Natural killer cell (primary cell): ENCODE results near the gene ZNF692. TPM values are rescaled to one million over a fixed set of nuclear protein-coding genes. Genes with fewer than 3 reads are reported as not detected.
A peak's percentile ranks its signal among the peaks of the same experiment; 100 is the strongest.

Experiments
- ATAC-seq, 3 donors: fragments of 150-1000 bp in 2 of 3; fragments of 200-7000 bp in 1 of 3; cut with Tn5 transposase; 1 replicate in 1 of 3; 2 replicates in 2 of 3; pipeline ENCODE4 v1.10.0; 2021; ENCODE audit warnings: mild to moderate bottlenecking in 2 of 3, moderate library complexity in 2 of 3
- DNase-seq, 2 donors: peaks; one replicate each; pipeline versions ENCODE4 v3.0.0 to v3.0.0-alpha.2; 2013 to 2021; ENCODE audit warnings: mixed read lengths in 1 of 2
- H3K27ac ChIP-seq: one replicate; pipeline ENCODE4 v1.5.1; 2013; ENCODE audit warnings: mild to moderate bottlenecking, low read length
- H3K27me3 ChIP-seq: one replicate; pipeline ENCODE4 v1.6.1; 2013; ENCODE audit warnings: low read length; ENCODE audit not compliant: control insufficient read depth, insufficient read depth
- H3K36me3 ChIP-seq: one replicate; pipeline ENCODE4 v1.6.1; 2013; ENCODE audit warnings: low read length; ENCODE audit not compliant: control insufficient read depth, insufficient read depth
- H3K4me1 ChIP-seq: one replicate; pipeline ENCODE4 v1.6.1; 2013; ENCODE audit warnings: low read length; ENCODE audit not compliant: control insufficient read depth, insufficient read depth
- H3K4me3 ChIP-seq: one replicate; pipeline ENCODE4 v1.5.1; 2013; ENCODE audit warnings: low read length
- H3K9me3 ChIP-seq: one replicate; pipeline ENCODE4 v1.6.1; 2013; ENCODE audit warnings: low read length; ENCODE audit not compliant: control insufficient read depth, insufficient read depth
- H3K27ac Mint-ChIP-seq, 2 donors: one replicate each; pipeline ENCODE4 v1.8.0; 2022; ENCODE audit warnings: mild to moderate bottlenecking in 2 of 2, mixed read lengths in 2 of 2, moderate library complexity in 1 of 2
- H3K27me3 Mint-ChIP-seq, 2 donors: one replicate each; pipeline ENCODE4 v1.8.0; 2022; ENCODE audit warnings: low read depth in 2 of 2, mixed read lengths in 2 of 2
- H3K36me3 Mint-ChIP-seq: one replicate; pipeline ENCODE4 v1.8.0; 2022; ENCODE audit warnings: mixed read lengths
- H3K4me1 Mint-ChIP-seq, 2 donors: one replicate each; pipeline ENCODE4 v1.8.0; 2022; ENCODE audit warnings: mixed read lengths in 2 of 2
- H3K4me3 Mint-ChIP-seq: one replicate; pipeline ENCODE4 v1.8.0; 2022; ENCODE audit warnings: mild to moderate bottlenecking, moderate library complexity, mixed read lengths
- H3K9me3 Mint-ChIP-seq, 2 donors: one replicate each; pipeline ENCODE4 v1.8.0; 2022; ENCODE audit warnings: mixed read lengths in 2 of 2
- CTCF ChIP-seq: fragments of 200-600 bp; IDR thresholded peaks from one replicate; pipeline ENCODE4 v1.8.0; 2022; ENCODE audit warnings: antibody characterized with exemption
- WGBS: methylation state at CpG from one replicate; pipeline ENCODE4 v1.1.7; 2013; ENCODE audit warnings: missing lambda C conversion rate; ENCODE audit not compliant: insufficient coverage; 5-methylcytosine and 5-hydroxymethylcytosine counted together
- intact Hi-C: fragments of 100-400 bp; cut with micrococcal nuclease; formaldehyde crosslinking; loops from one replicate; pipeline ENCODE4 v1.14.2; 2022
- total RNA-seq, 4 donors: library from RNA; stranded (reverse); fragments of 120-200 nt in 1 of 4; gene quantifications; one replicate each; pipeline versions ENCODE4 v1.2.3 to v1.2.4, GENCODE V29; 2013 to 2022

Gene ZNF692
- total RNA-seq, 3 donors from 2014 or later (not counting 1 experiment from before 2014, with no cell fraction given), result 50.4 to 58.7 (median 52.3) TPM

DNA sequence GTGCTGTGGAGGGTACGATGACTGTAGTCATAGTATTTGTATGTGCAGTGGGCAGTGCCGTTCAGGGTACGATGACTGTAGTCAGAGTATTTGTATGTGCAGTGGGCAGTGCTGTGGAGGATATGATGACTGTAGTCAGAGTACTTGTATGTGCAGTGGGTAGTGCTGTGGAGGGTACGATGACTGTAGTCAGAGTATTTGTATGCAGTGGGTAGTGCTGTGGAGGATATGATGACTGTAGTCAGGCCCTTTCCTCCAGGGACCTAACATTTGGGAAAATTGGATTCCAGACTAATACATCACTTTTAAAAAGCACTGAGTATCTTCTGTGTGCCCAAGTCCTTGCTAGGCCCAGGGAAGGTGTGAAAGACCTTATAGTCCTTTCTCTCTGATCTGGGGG lies 17.9 kb downstream of the ZNF692 start:
- DNase-seq (no peak), ATAC-seq (no peak)
- peaks cover 17% of the 10 kb centered on the region for H3K36me3 ChIP-seq
- no peak overlapping the region for H3K4me3 ChIP-seq
- Mint-ChIP-seq H3K27me3 (no peaks in the 10 kb centered on the region), H3K4me1 (peaks cover 10 to 27% of the 10 kb centered on the region in 2 donors), H3K9me3 (no peaks in the 10 kb centered on the region), H3K4me3 (no peak overlapping the region), H3K27ac (peak overlapping the region; percentile 41), H3K36me3 (no peaks in the 10 kb centered on the region)
- H3K9me3 ChIP-seq, result no peaks in the 10 kb centered on the region
- TF ChIP-seq CTCF, result no peak
- H3K27me3 ChIP-seq, result no peaks in the 10 kb centered on the region
- intact Hi-C loops, result no loop called here
- 94% methylated on average over 4 of the region's 4 CpGs for WGBS
- H3K4me1 ChIP-seq, result peaks cover 24% of the 10 kb centered on the region
- H3K27ac ChIP-seq, result no peak overlapping the region

DNA sequence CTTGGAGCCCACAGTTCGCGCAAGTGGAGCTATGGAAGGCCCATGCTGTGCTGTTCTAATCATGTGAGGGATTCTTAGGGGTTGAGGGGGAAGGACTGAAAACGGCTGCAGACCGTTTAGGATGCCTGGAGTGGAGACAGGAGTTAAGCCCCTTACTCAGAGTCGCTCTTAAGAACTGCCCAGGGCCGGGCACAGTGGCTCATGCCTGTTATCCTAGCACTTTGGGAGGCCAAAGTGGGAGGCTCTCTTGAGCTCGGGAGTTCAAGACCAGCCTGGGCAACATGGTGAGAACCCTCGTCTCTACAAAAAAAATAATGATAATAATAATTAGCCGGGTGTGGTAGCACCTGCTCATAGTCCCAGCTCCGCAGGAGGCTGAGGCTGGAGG lies 19.7 kb downstream of the ZNF692 start:
- no peak overlapping the region for H3K4me3 Mint-ChIP-seq
- no peaks in the 10 kb centered on the region for H3K36me3 Mint-ChIP-seq
- H3K4me3 ChIP-seq, result peak overlapping the region; percentile 80
- peaks cover 10 to 27% of the 10 kb centered on the region in 2 donors for H3K4me1 Mint-ChIP-seq
- WGBS, result 13% methylated on average over 9 of the region's 10 CpGs
- H3K4me1 ChIP-seq, result peaks cover 24% of the 10 kb centered on the region
- intact Hi-C loops, result no loop called here
- no peaks in the 10 kb centered on the region for H3K9me3 Mint-ChIP-seq
- H3K27me3 ChIP-seq, result no peaks in the 10 kb centered on the region
- TF ChIP-seq CTCF, result no peak
- no peak overlapping the region for H3K27ac Mint-ChIP-seq
- no peaks in the 10 kb centered on the region for H3K27me3 Mint-ChIP-seq
- peak overlapping the region; percentile 99 for H3K27ac ChIP-seq
- H3K9me3 ChIP-seq, result no peaks in the 10 kb centered on the region
- DNase-seq (no peak), ATAC-seq (no peak)
- H3K36me3 ChIP-seq, result peaks cover under 1% of the 10 kb centered on the region

DNA sequence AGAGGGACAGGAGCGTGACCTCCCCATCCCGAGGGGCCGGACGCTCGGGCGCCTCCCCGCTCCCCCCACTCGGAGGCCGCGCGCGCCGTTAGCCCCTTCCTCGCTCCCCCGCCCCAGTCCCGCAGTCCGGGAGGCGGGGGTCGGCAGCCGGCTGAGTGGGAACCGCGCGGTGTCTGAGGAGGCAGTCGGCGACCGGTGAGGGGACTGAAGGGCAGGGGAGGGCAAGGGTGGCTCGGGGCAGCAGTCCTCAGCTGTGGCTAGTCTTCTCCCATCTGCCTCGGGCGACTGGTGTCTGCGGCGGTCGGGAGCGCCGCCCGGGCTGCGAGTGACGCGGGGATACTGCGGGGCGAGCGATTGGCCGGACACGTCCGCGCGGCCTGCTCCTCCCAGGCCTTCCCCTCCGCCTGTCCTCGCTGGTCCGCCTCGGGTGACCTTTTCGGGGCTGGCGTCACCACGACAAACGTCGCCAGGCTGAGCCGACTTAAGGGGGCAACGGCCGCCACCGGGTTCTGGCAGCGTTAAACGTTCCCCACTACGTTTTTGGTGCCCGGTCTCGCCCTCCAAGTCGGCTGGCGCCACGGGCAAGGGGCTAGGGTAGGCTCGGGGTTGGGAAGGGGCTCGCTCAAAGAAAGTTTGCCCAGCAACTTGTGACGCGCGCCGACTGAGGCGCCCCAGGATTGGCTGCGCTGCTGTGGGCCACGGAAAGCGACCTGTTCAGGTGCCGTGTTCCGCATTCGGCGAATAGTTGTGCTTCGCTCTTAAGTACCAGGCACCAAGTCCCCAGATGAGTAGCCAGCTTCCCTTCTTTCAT lies 20.3 kb downstream of the ZNF692 start:
- DNase-seq (peak; percentile 88 to 93), ATAC-seq (peak; percentile 67 to 87 (median 76))
- Mint-ChIP-seq H3K36me3 (no peaks in the 10 kb centered on the region), H3K27me3 (peaks cover 2% of the 10 kb centered on the region in 2 donors), H3K9me3 (no peaks in the 10 kb centered on the region), H3K4me3 (no peak overlapping the region), H3K27ac (no peak overlapping the region), H3K4me1 (peaks cover 10 to 27% of the 10 kb centered on the region in 2 donors)
- Histone ChIP-seq H3K4me1 (peaks cover 24% of the 10 kb centered on the region), H3K4me3 (peak overlapping the region; percentile 80), H3K27ac (peak overlapping the region; percentile 99), H3K9me3 (no peaks in the 10 kb centered on the region), H3K36me3 (no peaks in the 10 kb centered on the region), H3K27me3 (no peaks in the 10 kb centered on the region)
- WGBS, result under 1% methylated on average over 82 of the region's 82 CpGs
- TF ChIP-seq CTCF, result no peak
- intact Hi-C loops, result loop anchor here (1.0 kb wide), 4 partner anchors 12 to 68 kb away; partner anchors contain the start of gene PGBD2
